ENCODE data around the gene SLC25A21. TPM values are rescaled to one million over a fixed set of nuclear protein-coding genes. Genes with fewer than 3 reads are reported as not detected.
A peak's percentile ranks its signal among the peaks of the same experiment; 100 is the strongest.

SLC25A21 gene
- total and polyA plus RNA-seq, 8 donors: 0.37 to 0.92 (median 0.60) TPM

GRCh38 chr14:36658123-36659009 lies 514.0 kb downstream of the SLC25A21 start:
- Histone ChIP-seq H3K27ac (no peak overlapping the region), H3K4me1 (peaks cover 4 to 26% (median 16%) of the 10 kb centered on the region in 3 donors), H3K36me3 (no peaks in the 10 kb centered on the region), H3K27me3 (peaks cover 12 to 90% (median 40%) of the 10 kb centered on the region in 4 donors), H3K9me3 (no peaks in the 10 kb centered on the region), H3K4me3 (peak overlapping the region in 1 of 4 donors; percentile 40)
- ATAC-seq (no peak), FAIRE-seq (no peak), DNase-seq (peak in 1 of 6 donors; percentile 67)
- no peak for TF ChIP-seq CTCF (IDR thresholded peaks at IDR 0.05)
- WGBS, 2 donors: 8% methylated on average over 51 to 55 of the region's 55 CpGs
- intact Hi-C loops (cut with DNase I): no loop called here

- peak in 4 of 6 donors; percentile 16 to 69 (median 48) for DNase-seq
- peak overlapping the region in 1 of 4 donors; percentile 40 for H3K4me3 ChIP-seq
- ATAC-seq: no peak
- H3K27ac ChIP-seq: no peak overlapping the region
- H3K36me3 ChIP-seq: no peaks in the 10 kb centered on the region
- no peaks in the 10 kb centered on the region for H3K9me3 ChIP-seq
- TF ChIP-seq CTCF (IDR thresholded peaks at IDR 0.05): no peak
- H3K4me1 ChIP-seq: peaks cover 0 to 21% (median 8%) of the 10 kb centered on the region in 3 donors
- intact Hi-C loops (cut with DNase I): no loop called here
- WGBS, 2 donors: 4% methylated on average over 52 to 55 of the region's 55 CpGs
- no peak for FAIRE-seq
- H3K27me3 ChIP-seq: peaks cover 13 to 90% (median 45%) of the 10 kb centered on the region in 4 donors
Measured at GRCh38 chr14:36657399-36658122, 514.8 kb downstream of the SLC25A21 start.

- FAIRE-seq: no peak
- 11% methylated on average over 31 of the region's 31 CpGs for WGBS, 2 donors
- no peaks in the 10 kb centered on the region for H3K9me3 ChIP-seq
- H3K27me3 ChIP-seq: peaks cover 15 to 92% (median 49%) of the 10 kb centered on the region in 4 donors
- peaks cover 0 to 21% (median 5%) of the 10 kb centered on the region in 3 donors for H3K4me1 ChIP-seq
- DNase-seq: peak in 1 of 6 donors; percentile 37
- no peaks in the 10 kb centered on the region for H3K36me3 ChIP-seq
- no peak for TF ChIP-seq CTCF (IDR thresholded peaks at IDR 0.05)
- intact Hi-C loops (cut with DNase I): no loop called here
- H3K4me3 ChIP-seq: peak overlapping the region in 1 of 4 donors; percentile 40
- H3K27ac ChIP-seq: no peak overlapping the region
- ATAC-seq: no peak
Measured at GRCh38 chr14:36656687-36657398, 515.6 kb downstream of the SLC25A21 start.

- H3K9me3 ChIP-seq: no peaks in the 10 kb centered on the region
- peak; percentile 28 to 71 (median 57) for ATAC-seq
- H3K27me3 ChIP-seq: peaks cover 18 to 96% (median 51%) of the 10 kb centered on the region in 4 donors
- WGBS, 2 donors: 6 to 8% methylated on average over 48 of the region's 48 CpGs
- peaks cover 0 to 21% (median 3%) of the 10 kb centered on the region in 3 donors for H3K4me1 ChIP-seq
- no peak overlapping the region for H3K27ac ChIP-seq
- H3K4me3 ChIP-seq: peak overlapping the region in 1 of 4 donors; percentile 13
- DNase-seq: peak in 4 of 6 donors; percentile 34 to 74 (median 54)
- H3K36me3 ChIP-seq: no peaks in the 10 kb centered on the region
- FAIRE-seq: no peak
- intact Hi-C loops (cut with DNase I): no loop called here
- TF ChIP-seq CTCF (IDR thresholded peaks at IDR 0.05): peak; percentile 17 to 34 (median 22)
Measured at GRCh38 chr14:36655963-36656686, 516.3 kb downstream of the SLC25A21 start.

All from pancreas (tissue), 10 donors.